Neural cell (in vitro differentiated cells): Measurements from ENCODE around the gene ERC2.

Experiments
- CTCF ChIP-seq: fragments of 450-650 bp; IDR thresholded peaks from 2 replicates; pipeline ENCODE4 v1.5.1; 2014; ENCODE audit warnings: antibody characterized with exemption, mild to moderate bottlenecking, moderate library complexity; ENCODE audit not compliant: poor library complexity, severe bottlenecking
- POLR2AphosphoS5 ChIP-seq: IDR thresholded peaks from 2 replicates; pipeline ENCODE4 v1.6.1; 2012

- no peak for TF ChIP-seq POLR2AphosphoS5
- no peak for TF ChIP-seq CTCF
These were observed 837.4 kb downstream of the ERC2 start for GRCh38 chr3:55630921-55631299.
